ENCODE results near the gene SLC34A3.
"Not testable (repeated sequence)": the region's sequence is repeated elsewhere in the genome, so short reads cannot be mapped to it uniquely, and the experiment has no call there.

Gene SLC34A3

GRCh38 chr9:137241490-137242268, 11.0 kb downstream of the SLC34A3 start:
- in situ Hi-C loops (cut with MboI; ENCODE audit: low sequenced_read_pairs): no loop called here

- in situ Hi-C loops (cut with MboI; ENCODE audit: low sequenced_read_pairs): no loop called here
Measured at GRCh38 chr9:137242269-137243203, 11.8 kb downstream of the SLC34A3 start.

GRCh38 chr9:137243266-137243625, 12.5 kb downstream of the SLC34A3 start:
- in situ Hi-C loops (cut with MboI; ENCODE audit: low sequenced_read_pairs): not testable (repeated sequence)

- in situ Hi-C loops (cut with MboI; ENCODE audit: low sequenced_read_pairs): no loop called here
Measured at GRCh38 chr9:137243626-137244485, 13.2 kb downstream of the SLC34A3 start.

- in situ Hi-C loops (cut with MboI; ENCODE audit: low sequenced_read_pairs): no loop called here
Measured at GRCh38 chr9:137244486-137245449, 14.1 kb downstream of the SLC34A3 start.

GRCh38 chr9:137245450-137246421, 15.0 kb downstream of the SLC34A3 start:
- in situ Hi-C loops (cut with MboI; ENCODE audit: low sequenced_read_pairs): no loop called here

GRCh38 chr9:137247135-137247915, 16.6 kb downstream of the SLC34A3 start:
- in situ Hi-C loops (cut with MboI; ENCODE audit: low sequenced_read_pairs): no loop called here

- in situ Hi-C loops (cut with MboI; ENCODE audit: low sequenced_read_pairs): no loop called here
Measured at GRCh38 chr9:137247916-137248175, 17.1 kb downstream of the SLC34A3 start.

- in situ Hi-C loops (cut with MboI; ENCODE audit: low sequenced_read_pairs): no loop called here
Measured at GRCh38 chr9:137250329-137251193, 19.9 kb downstream of the SLC34A3 start.

- in situ Hi-C loops (cut with MboI; ENCODE audit: low sequenced_read_pairs): no loop called here
Measured at GRCh38 chr9:137251194-137251461, 20.4 kb downstream of the SLC34A3 start, which contains the start of gene STPG3. TSS of gene STPG3 (plus strand) at chr9:137251286. CDS start at chr9:137251287, 1 bp downstream.

GRCh38 chr9:137251490-137252268, 21.0 kb downstream of the SLC34A3 start:
- in situ Hi-C loops (cut with MboI; ENCODE audit: low sequenced_read_pairs): no loop called here

GRCh38 chr9:137252555-137253506, 22.1 kb downstream of the SLC34A3 start:
- in situ Hi-C loops (cut with MboI; ENCODE audit: low sequenced_read_pairs): no loop called here

GRCh38 chr9:137253717-137254623, 23.3 kb downstream of the SLC34A3 start:
- in situ Hi-C loops (cut with MboI; ENCODE audit: low sequenced_read_pairs): no loop called here

GRCh38 chr9:137254624-137255447, 24.1 kb downstream of the SLC34A3 start, which contains the start of gene NELFB:
TSS of gene NELFB (plus strand) at chr9:137255327.
- in situ Hi-C loops (cut with MboI; ENCODE audit: low sequenced_read_pairs): no loop called here

Data from HL-60/S4 treated with retinoic acid at 250 ng/mL for 4 days and 3 days (cell line).